M059J (cell line): ENCODE data around the gene SLC25A51. TPM values are rescaled to one million over a fixed set of nuclear protein-coding genes. Genes with fewer than 3 reads are reported as not detected.
A peak's percentile ranks its signal among the peaks of the same experiment; 100 is the strongest.

Source experiments
- DNase-seq: peaks from one replicate; pipeline ENCODE4 v3.0.0-alpha.2; 2012; ENCODE audit warnings: low read depth
- total RNA-seq: library from RNA; depleted of rRNA; stranded (reverse); fragments of >200 nt; shearing (Covaris generic); gene quantifications from 2 replicates; pipeline ENCODE4 v1.2.3, GENCODE V29; 2014; rRNA removed

SLC25A51 gene
- total RNA-seq, 1 experiment from 2014 or later = 40.4 TPM

GRCh38 chr9:37839496-37840461, 64.1 kb downstream of the SLC25A51 start:
- peak; percentile 52 for DNase-seq

Other genes with a start within 250 kb of the SLC25A51 start
- gene TRMT10B, start 150.3 kb downstream of the SLC25A51 start, total RNA-seq = 1.2 and 3.6 TPM in 2 replicates
- 62.8 and 108 TPM in 2 replicates for gene EXOSC3, start 119.1 kb downstream of the SLC25A51 start, total RNA-seq
- gene DCAF10, start 103.3 kb downstream of the SLC25A51 start, total RNA-seq = 29.3 and 38.5 TPM in 2 replicates
- 16.7 and 25.6 TPM in 2 replicates for gene SHB, start 165.1 kb upstream of the SLC25A51 start, total RNA-seq